Brain pericyte (primary cell): ENCODE measurements around the gene HPCAL1.

ENCODE experiments used
- DNase-seq: peaks from one replicate; pipeline ENCODE4 v3.0.0-alpha.2; 2012; ENCODE audit warnings: low read depth, low spot score

The HPCAL1 gene

GRCh38 chr2:10424051-10424450, 121.3 kb downstream of the HPCAL1 start:
- DNase-seq = peak; percentile 79

GRCh38 chr2:10424916-10425505, 122.3 kb downstream of the HPCAL1 start:
- DNase-seq = no peak

GRCh38 chr2:10425699-10426098, 123.0 kb downstream of the HPCAL1 start:
- no peak for DNase-seq

DNA sequence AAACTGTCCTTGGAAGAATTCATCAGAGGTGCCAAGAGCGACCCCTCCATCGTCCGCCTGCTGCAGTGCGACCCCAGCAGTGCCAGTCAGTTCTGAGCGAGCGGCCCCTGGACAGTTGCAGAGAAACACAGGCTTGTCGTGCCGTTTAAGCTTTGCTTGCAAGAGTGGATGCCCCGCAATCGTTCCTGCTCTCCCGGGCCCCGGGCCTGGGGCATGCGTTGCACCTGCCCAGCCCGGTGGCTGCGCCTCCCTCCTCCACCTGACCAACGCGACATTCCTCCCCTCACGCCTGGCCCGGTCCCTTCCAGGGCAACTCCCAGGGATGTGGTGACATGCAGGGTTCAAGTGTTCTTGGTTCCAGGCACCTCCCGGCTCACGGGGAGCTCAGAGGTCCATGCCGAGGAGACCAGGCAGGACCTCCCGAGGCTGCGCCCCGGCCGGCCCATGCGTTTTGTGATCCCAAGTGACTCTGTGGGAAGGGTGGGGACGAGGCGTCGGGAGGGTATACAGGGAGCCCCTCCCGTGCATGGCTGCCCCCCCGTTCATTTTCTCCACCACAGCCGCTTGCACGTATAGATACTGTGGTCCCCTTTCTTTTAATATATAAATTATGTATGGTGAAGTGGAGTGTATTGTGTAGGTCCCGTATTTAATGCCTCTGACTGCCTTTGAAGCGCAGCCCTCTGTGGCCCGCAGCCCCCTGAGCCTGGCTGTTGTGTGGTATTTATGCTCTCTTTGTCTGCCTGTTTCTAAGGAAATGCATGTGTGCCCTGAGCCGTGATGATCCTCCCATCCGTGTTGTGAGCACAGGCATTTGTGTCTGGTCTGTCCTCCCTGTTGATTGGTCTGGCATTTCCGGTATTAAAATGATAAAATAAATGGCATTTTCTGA, 124.3 kb downstream of the HPCAL1 start:
- DNase-seq = no peak

DNA sequence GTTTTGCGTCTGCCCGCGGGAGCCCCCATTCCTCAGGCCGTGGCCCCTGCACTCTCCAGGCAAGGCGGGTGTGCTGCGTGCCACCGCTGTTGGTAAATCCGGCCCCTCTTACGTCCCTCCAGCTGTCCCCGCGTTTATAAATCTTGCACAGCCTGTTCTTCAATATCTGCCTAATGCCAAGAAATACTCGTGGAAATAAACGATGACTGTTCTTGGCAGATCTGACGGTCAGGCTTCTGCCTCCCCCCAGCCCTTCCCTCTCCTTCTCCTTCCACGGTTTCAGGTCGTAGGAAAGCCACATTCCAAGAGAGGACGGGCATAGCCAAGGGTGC, 124.9 kb downstream of the HPCAL1 start:
- no peak for DNase-seq

DNA sequence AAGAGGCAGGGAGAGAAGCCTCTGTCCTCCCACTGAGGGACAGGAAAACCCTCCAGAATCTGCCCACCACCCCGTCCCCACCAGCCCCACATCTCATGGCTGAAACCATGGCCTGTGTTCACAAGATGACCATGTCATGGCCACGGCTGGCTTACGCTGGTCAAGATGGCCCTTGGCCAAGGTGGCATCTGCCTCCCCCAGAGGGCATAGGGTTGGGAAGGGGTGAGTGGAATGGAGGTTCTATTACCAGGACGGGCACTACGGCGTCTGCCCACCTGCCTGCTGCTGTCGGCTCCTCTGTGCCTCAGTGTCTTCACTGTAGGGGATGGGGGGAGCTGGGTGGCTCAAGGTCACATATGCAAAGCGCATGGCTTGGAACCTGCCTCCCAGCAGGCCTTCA, 125.7 kb downstream of the HPCAL1 start:
- no peak for DNase-seq

DNA sequence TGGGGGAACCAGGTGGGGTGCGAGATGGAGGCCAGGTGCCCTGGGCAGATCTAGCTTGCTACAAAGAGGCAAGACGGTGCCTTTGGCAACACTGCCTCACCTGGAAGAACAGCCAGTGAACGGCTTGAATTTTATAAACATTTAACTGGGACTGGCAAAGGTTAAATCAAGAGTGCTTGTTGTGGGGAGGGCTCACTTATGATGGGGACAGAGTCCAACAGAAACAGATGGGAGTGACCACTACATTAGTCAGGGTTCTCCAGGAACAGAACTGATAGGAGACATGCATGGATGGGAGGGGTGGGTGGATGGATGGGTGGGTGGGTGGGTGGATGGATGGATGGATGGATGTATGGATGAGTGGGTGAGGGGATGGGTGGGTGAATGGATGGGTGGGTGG, 126.2 kb downstream of the HPCAL1 start:
- DNase-seq = no peak

GRCh38 chr2:10430886-10431622, 128.3 kb downstream of the HPCAL1 start:
- DNase-seq = no peak

DNA sequence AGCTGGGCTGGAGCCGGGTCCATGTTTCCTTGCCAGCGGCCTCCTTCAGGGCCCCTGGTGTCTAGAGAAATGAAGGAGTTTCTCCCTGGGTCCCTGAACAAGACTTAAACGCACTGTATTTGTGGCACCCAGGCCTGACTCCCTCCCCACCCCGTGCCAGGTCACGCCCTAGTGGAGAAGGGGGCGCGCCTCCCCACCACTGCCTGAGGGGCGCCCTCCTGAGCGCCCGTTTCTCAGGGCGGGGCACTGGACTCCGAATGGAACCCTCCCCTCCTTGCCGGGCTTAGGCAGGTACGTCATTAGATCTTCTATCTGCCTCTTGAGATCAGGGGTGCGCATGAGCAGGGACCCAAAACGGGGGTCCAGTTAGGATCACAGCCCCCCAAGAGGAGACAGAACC, 129.1 kb downstream of the HPCAL1 start:
- DNase-seq = no peak

GRCh38 chr2:10432311-10433181, 129.8 kb downstream of the HPCAL1 start:
- DNase-seq = no peak

DNA sequence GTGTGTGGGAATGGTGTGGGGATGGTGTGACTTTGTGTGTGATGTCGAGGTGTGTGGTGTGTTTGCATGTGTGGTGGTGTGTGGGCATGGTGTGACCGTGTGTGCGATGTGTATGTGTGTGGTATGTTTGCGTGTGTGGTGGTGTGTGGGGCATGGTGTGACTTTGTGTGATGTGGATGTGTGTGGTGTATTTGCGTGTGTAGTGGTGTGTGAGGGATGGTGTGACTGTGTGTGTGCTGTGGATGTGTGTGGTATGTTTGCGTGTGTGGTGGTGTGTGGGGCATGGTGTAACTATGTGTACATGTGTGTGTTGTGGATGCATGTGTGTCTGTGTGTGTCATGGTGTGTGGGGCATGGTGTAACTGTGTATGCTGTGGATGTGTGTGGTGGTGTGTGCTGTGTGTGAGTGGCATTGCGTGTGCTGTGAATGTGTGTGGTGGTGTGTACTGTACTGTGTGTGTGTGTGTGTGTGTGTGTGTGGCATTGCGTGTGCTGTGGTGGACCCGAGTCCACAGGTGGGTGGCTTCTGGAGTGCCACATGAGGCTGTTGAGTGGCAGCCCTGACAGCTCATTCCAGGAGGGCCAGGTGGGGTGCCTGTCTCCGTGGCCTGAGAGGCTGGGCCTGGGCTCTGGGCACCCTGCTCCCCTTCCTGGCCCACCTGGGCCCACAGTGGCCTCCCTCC, 130.7 kb downstream of the HPCAL1 start:
- DNase-seq = no peak

DNA sequence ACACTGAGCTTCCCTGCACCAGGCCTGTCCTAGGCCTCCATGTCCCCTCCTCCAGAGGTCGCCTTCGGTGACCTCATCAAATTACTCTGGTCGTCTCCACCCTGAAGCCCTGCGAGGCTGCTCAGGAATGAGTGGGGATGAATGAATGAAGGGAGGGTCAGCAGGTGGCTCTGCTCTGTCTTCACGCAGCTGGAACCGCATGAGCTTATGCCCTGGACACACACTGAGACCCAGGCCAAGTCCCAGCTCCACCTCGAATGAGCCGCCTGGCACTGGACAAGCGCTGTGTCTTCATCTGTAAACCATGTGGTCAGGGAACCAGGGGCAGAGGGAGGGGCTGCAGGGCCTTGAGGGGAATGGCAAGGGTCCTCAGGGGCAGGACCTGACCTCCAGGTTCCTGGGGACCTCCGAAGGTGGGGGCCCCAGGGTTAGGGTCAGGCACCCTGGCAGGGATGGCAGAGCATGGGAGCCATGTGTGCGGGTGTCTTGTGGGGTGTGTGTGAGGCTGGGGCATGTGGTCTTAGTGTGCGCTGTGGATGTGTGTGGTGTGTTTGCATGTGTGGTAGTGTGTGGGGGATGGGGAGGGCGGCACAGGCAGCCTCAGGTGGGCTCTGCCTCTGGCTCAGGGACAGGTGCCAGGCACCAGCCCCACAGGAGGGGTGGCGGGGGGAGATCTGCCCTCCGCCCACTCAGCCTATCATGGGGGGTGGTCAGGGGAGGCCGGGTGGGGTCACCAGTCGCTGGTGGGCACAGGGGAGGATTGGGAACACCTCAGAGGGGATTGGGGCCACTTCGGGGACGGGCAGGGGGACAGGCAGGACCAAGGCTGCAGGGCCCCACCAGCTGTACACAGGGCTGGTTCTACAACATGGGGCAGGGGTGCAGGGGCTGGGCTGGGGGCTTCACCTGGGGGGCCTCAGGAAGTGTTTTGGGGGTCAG, 131.5 kb downstream of the HPCAL1 start:
- no peak for DNase-seq

GRCh38 chr2:10434886-10435819, 132.4 kb downstream of the HPCAL1 start:
- DNase-seq = no peak

GRCh38 chr2:10435820-10436204, 133.1 kb downstream of the HPCAL1 start:
- DNase-seq = no peak

DNA sequence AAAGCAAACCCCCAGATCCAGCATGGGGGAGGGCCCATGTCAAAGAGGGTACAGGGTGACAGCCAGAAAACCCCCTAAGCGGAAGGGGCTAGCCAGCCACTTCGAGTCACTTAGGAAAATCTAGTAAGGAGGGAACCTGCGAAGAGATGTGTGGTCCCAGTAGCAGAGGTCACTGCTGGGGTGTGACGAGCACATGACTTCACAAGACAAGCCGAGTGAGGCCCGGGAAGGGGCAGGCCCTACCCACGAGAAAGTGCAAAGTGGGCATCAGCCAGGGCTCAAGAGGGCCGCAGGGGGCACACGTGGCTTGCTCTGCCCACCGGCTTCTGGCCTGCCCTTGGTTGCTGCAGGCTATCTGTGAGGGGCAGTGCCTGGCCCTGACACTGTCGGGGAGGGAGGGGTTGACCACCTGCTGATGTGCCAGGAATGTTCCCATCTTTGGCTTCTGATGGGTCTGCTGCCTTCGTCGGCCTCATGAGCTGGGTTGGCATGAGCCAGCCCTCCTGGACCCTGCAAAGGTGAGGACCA, 133.9 kb downstream of the HPCAL1 start:
- DNase-seq = no peak

GRCh38 chr2:10437806-10438205, 135.1 kb downstream of the HPCAL1 start:
- no peak for DNase-seq

- DNase-seq = no peak
These were observed 136.0 kb downstream of the HPCAL1 start for GRCh38 chr2:10438688-10439087.

DNA sequence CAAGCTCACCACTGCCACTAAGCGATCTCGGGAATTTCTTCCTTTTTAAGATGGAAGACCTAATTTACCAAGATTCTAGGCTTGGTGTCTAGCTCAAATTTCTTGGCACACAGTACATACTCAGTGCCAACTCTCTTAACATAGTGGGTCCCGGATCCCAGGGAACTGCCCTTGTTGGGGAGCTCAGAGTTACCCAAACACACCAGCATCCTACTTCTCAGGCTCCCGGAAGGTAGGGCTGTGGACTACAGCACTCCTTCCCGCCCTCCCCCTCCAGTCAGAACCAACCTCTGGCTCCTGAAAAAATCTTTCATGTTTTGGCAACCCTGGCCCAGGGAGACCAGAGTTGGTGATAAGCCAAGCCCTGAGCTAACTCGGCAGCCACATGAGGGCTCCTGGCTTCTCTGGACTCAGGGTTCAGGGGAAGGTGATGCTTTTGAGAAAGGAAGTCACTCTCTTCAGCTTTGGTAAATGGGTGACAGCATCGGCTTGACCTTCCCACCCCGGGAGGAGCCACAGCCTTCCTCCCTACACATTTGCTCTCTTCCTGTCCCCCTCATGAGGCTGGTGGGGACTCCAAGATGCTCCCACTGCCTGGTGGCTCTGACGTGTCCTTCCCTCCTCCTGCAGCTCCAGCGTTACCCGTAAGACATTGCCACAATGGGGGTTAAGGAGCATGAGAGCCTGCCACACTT, 136.6 kb downstream of the HPCAL1 start:
- no peak for DNase-seq
